ENCODE results near the gene PPM1H. TPM values are rescaled to one million over a fixed set of nuclear protein-coding genes. Genes with fewer than 3 reads are reported as not detected.
A peak's percentile ranks its signal among the peaks of the same experiment; 100 is the strongest.

PPM1H gene
- total RNA-seq, 1 experiment from 2014 or later = 0.04 TPM

GRCh38 chr12:62805517-62805916 is 129.4 kb downstream of the PPM1H start:
- TF ChIP-seq EZH2 (IDR thresholded peaks at IDR 0.05; ENCODE audit: borderline replicate concordance, low read depth, low read length, poor library complexity, severe bottlenecking) (no peak), CTCF (conservative IDR thresholded peaks at IDR 0.05; ENCODE audit: low read depth, low read length) (no peak)
- no peaks in the 10 kb centered on the region for H3K4me1 ChIP-seq (ENCODE audit: insufficient read depth, low read length, poor library complexity, severe bottlenecking)
- H3K27ac ChIP-seq (ENCODE audit: low read depth, low read length, poor library complexity, severe bottlenecking) = no peak overlapping the region
- BruUV-seq (replicated peaks) = no TSS peak
- intact Hi-C loops (cut with micrococcal nuclease; ENCODE audit: unreplicated experiment) = no loop called here
- ChIA-PET POLR2A (ENCODE audit: low non-redundant PET) (no interaction called here), CTCF (interaction anchor here (0.6 kb wide), 1 partner anchor 11 kb away, joined by 3 read pairs; no protein-coding TSS in a partner anchor)
- no peak for DNase-seq (ENCODE audit: low spot score)
- no peaks in the 10 kb centered on the region for H3K27me3 ChIP-seq (replicated peaks; ENCODE audit: insufficient read depth, low read depth, low read length, poor library complexity)
- no peak overlapping the region for H3K4me3 ChIP-seq (ENCODE audit: low read depth, low read length, poor library complexity, severe bottlenecking)
- H3K9me3 ChIP-seq (ENCODE audit: low read depth, low read length, poor library complexity, severe bottlenecking) = no peaks in the 10 kb centered on the region
- no peaks in the 10 kb centered on the region for H3K36me3 ChIP-seq (ENCODE audit: insufficient read depth, low read length, poor library complexity, severe bottlenecking)

GRCh38 chr12:62803756-62804155 is 131.2 kb downstream of the PPM1H start:
- H3K4me3 ChIP-seq (ENCODE audit: low read depth, low read length, poor library complexity, severe bottlenecking) = no peak overlapping the region
- no peaks in the 10 kb centered on the region for H3K36me3 ChIP-seq (ENCODE audit: insufficient read depth, low read length, poor library complexity, severe bottlenecking)
- ChIA-PET CTCF (interaction anchor here (0.6 kb wide), 2 partner anchors 200 to 405 kb away, joined by 3 to 8 read pairs; no protein-coding TSS in a partner anchor), POLR2A (ENCODE audit: low non-redundant PET) (no interaction called here)
- intact Hi-C loops (cut with micrococcal nuclease; ENCODE audit: unreplicated experiment) = no loop called here
- BruUV-seq (replicated peaks) = no TSS peak
- no peak for DNase-seq (ENCODE audit: low spot score)
- no peaks in the 10 kb centered on the region for H3K27me3 ChIP-seq (replicated peaks; ENCODE audit: insufficient read depth, low read depth, low read length, poor library complexity)
- H3K4me1 ChIP-seq (ENCODE audit: insufficient read depth, low read length, poor library complexity, severe bottlenecking) = no peaks in the 10 kb centered on the region
- no peak for TF ChIP-seq EZH2 (IDR thresholded peaks at IDR 0.05; ENCODE audit: borderline replicate concordance, low read depth, low read length, poor library complexity, severe bottlenecking)
- TF ChIP-seq CTCF (conservative IDR thresholded peaks at IDR 0.05; ENCODE audit: low read depth, low read length) = no peak
- H3K9me3 ChIP-seq (ENCODE audit: low read depth, low read length, poor library complexity, severe bottlenecking) = no peaks in the 10 kb centered on the region
- H3K27ac ChIP-seq (ENCODE audit: low read depth, low read length, poor library complexity, severe bottlenecking) = no peak overlapping the region

GRCh38 chr12:62802984-62803383 is 132.0 kb downstream of the PPM1H start:
- no peak for DNase-seq (ENCODE audit: low spot score)
- CTCF ChIA-PET = interaction anchor here (0.7 kb wide), 1 partner anchor 434 kb away, joined by 4 read pairs; no protein-coding TSS in a partner anchor
- Histone ChIP-seq H3K4me1 (ENCODE audit: insufficient read depth, low read length, poor library complexity, severe bottlenecking) (no peaks in the 10 kb centered on the region), H3K36me3 (ENCODE audit: insufficient read depth, low read length, poor library complexity, severe bottlenecking) (no peaks in the 10 kb centered on the region), H3K27me3 (replicated peaks; ENCODE audit: insufficient read depth, low read depth, low read length, poor library complexity) (no peaks in the 10 kb centered on the region), H3K9me3 (ENCODE audit: low read depth, low read length, poor library complexity, severe bottlenecking) (no peaks in the 10 kb centered on the region), H3K4me3 (ENCODE audit: low read depth, low read length, poor library complexity, severe bottlenecking) (no peak overlapping the region), H3K27ac (ENCODE audit: low read depth, low read length, poor library complexity, severe bottlenecking) (no peak overlapping the region)
- TF ChIP-seq CTCF (conservative IDR thresholded peaks at IDR 0.05; ENCODE audit: low read depth, low read length) = 0 out of 2 replicates have a peak, but pooled peaks have one; percentile 10
- no peak for TF ChIP-seq EZH2 (IDR thresholded peaks at IDR 0.05; ENCODE audit: borderline replicate concordance, low read depth, low read length, poor library complexity, severe bottlenecking)
- POLR2A ChIA-PET (ENCODE audit: low non-redundant PET) = no interaction called here
- no TSS peak for BruUV-seq (replicated peaks)
- intact Hi-C loops (cut with micrococcal nuclease; ENCODE audit: unreplicated experiment) = no loop called here

Measured in A673 (cell line).